SU-DHL-6 (cell line): ENCODE data around the gene FMN1.

ENCODE experiments used
- H2AFZ ChIP-seq: fragments of 200-600 bp; sonication (generic); 2 replicates; pipeline ENCODE4 v1.6.1; 2014; ENCODE audit warnings: low read depth, mild to moderate bottlenecking, moderate library complexity, mixed read lengths, antibody characterized with exemption, low read length; ENCODE audit not compliant: severe bottlenecking
- H3F3A ChIP-seq: fragments of 200-600 bp; shearing (Covaris generic); 2 replicates; pipeline ENCODE4 v1.6.0; 2016; ENCODE audit warnings: antibody characterized with exemption, mild to moderate bottlenecking; ENCODE audit not compliant: insufficient read depth
- H3K27ac ChIP-seq: fragments of 200-600 bp; sonication (generic); 2 replicates; pipeline ENCODE4 v1.5.1; 2016; ENCODE audit warnings: low read depth, mild to moderate bottlenecking, low read length, moderate library complexity, mixed read lengths
- H3K27me3 ChIP-seq: fragments of 200-600 bp; sonication (generic), shearing (Covaris generic); 2 replicates; pipeline ENCODE4 v1.6.0; 2014; ENCODE audit warnings: mild to moderate bottlenecking, low read length
- H3K36me3 ChIP-seq: fragments of 200-600 bp; sonication (generic); 2 replicates; pipeline ENCODE4 v1.6.1; 2014; ENCODE audit warnings: mild to moderate bottlenecking, low read length, mixed read lengths
- H3K4me2 ChIP-seq: fragments of 300-600, 200-600 bp; shearing (Covaris generic), sonication (generic); 2 replicates; pipeline ENCODE4 v1.6.0; 2014; ENCODE audit warnings: low read length, low read depth, mild to moderate bottlenecking; ENCODE audit not compliant: poor library complexity, severe bottlenecking
- H3K4me3 ChIP-seq: fragments of 200-600 bp; sonication (generic); 2 replicates; pipeline ENCODE4 v1.5.1; 2014; ENCODE audit warnings: antibody characterized with exemption, low read length, mild to moderate bottlenecking, mixed read lengths; ENCODE audit not compliant: insufficient read depth, poor library complexity, severe bottlenecking
- H3K79me2 ChIP-seq: fragments of 200-600 bp; sonication (generic); 2 replicates; pipeline ENCODE4 v1.6.1; 2014; ENCODE audit warnings: mild to moderate bottlenecking, low read length, moderate library complexity; ENCODE audit not compliant: insufficient read depth
- H3K9ac ChIP-seq: fragments of 200-600 bp; sonication (generic); 2 replicates; pipeline ENCODE4 v1.7.0; 2014; ENCODE audit warnings: mild to moderate bottlenecking, low read length
- H3K9me2 ChIP-seq: fragments of 200-600 bp; sonication (generic); replicated peaks from 2 replicates; pipeline ENCODE4 v1.6.1; 2014; ENCODE audit warnings: low read length; ENCODE audit not compliant: insufficient read depth
- H3K9me3 ChIP-seq: fragments of 200-600 bp; sonication (generic); 2 replicates; pipeline ENCODE4 v1.6.1; 2014; ENCODE audit warnings: low read length, mixed read lengths; ENCODE audit not compliant: insufficient read depth
- H4K20me1 ChIP-seq: fragments of 200-600 bp; sonication (generic); 2 replicates; pipeline ENCODE4 v1.6.1; 2014; ENCODE audit warnings: low read depth, mild to moderate bottlenecking, antibody characterized with exemption, low read length, moderate library complexity, mixed read lengths
- CTCF ChIP-seq: fragments of 200-600 bp; sonication (generic); IDR thresholded peaks from one replicate; pipeline ENCODE4 v1.5.1; 2017; ENCODE audit warnings: antibody characterized with exemption, mild to moderate bottlenecking, low read length, moderate library complexity; ENCODE audit not compliant: insufficient read depth, poor library complexity, severe bottlenecking
- EZH2phosphoT487 ChIP-seq: fragments of 200-600 bp; sonication (generic), shearing (Covaris generic); conservative IDR thresholded peaks from 2 replicates; pipeline ENCODE4 v1.6.1; 2018; ENCODE audit warnings: mild to moderate bottlenecking, antibody characterized with exemption, low read length, moderate library complexity, mixed read lengths

The FMN1 gene

GRCh38 chr15:32767236-32767635, 427.3 kb downstream of the FMN1 start:
- no peaks in the 10 kb centered on the region; the same call in 1 of the 2 replicates for H4K20me1 ChIP-seq
- H2AFZ ChIP-seq: no peak overlapping the region
- no peaks in the 10 kb centered on the region for H3K9me3 ChIP-seq
- no peak overlapping the region for H3K27ac ChIP-seq
- no peaks in the 10 kb centered on the region for H3K9me2 ChIP-seq
- no peak for TF ChIP-seq EZH2phosphoT487
- no peak for TF ChIP-seq CTCF
- no peak overlapping the region for H3K4me2 ChIP-seq
- H3K79me2 ChIP-seq: no peaks in the 10 kb centered on the region
- H3K9ac ChIP-seq: no peak overlapping the region
- no peaks in the 10 kb centered on the region for H3K27me3 ChIP-seq
- no peaks in the 10 kb centered on the region for H3K36me3 ChIP-seq
- no peaks in the 10 kb centered on the region for H3F3A ChIP-seq
- H3K4me3 ChIP-seq: no peak overlapping the region

GRCh38 chr15:32766101-32766500, 428.4 kb downstream of the FMN1 start:
- no peaks in the 10 kb centered on the region; the same call in 1 of the 2 replicates for H4K20me1 ChIP-seq
- H3K27ac ChIP-seq: no peak overlapping the region
- TF ChIP-seq EZH2phosphoT487 (no peak), CTCF (no peak)
- no peak overlapping the region for H2AFZ ChIP-seq
- H3K79me2 ChIP-seq: no peaks in the 10 kb centered on the region
- H3K4me3 ChIP-seq: no peak overlapping the region
- H3K9me2 ChIP-seq: no peaks in the 10 kb centered on the region
- no peaks in the 10 kb centered on the region for H3K9me3 ChIP-seq
- H3K36me3 ChIP-seq: no peaks in the 10 kb centered on the region
- H3K27me3 ChIP-seq: no peaks in the 10 kb centered on the region
- no peaks in the 10 kb centered on the region for H3F3A ChIP-seq
- no peak overlapping the region for H3K9ac ChIP-seq
- H3K4me2 ChIP-seq: no peak overlapping the region

GRCh38 chr15:32765236-32765635, 429.3 kb downstream of the FMN1 start:
- Histone ChIP-seq H4K20me1 (no peaks in the 10 kb centered on the region; the same call in 1 of the 2 replicates), H3K9me2 (no peaks in the 10 kb centered on the region), H3K27ac (no peak overlapping the region), H3K4me2 (no peak overlapping the region), H3K9ac (no peak overlapping the region), H3K27me3 (no peaks in the 10 kb centered on the region), H3K36me3 (no peaks in the 10 kb centered on the region), H2AFZ (no peak overlapping the region), H3F3A (no peaks in the 10 kb centered on the region), H3K4me3 (no peak overlapping the region), H3K79me2 (no peaks in the 10 kb centered on the region), H3K9me3 (no peaks in the 10 kb centered on the region)
- no peak for TF ChIP-seq CTCF
- TF ChIP-seq EZH2phosphoT487: no peak

- Histone ChIP-seq H3K4me2 (no peak overlapping the region), H3K4me3 (no peak overlapping the region), H2AFZ (no peak overlapping the region), H3K9ac (no peak overlapping the region), H3K27ac (no peak overlapping the region), H3F3A (no peaks in the 10 kb centered on the region), H3K36me3 (no peaks in the 10 kb centered on the region), H3K9me3 (no peaks in the 10 kb centered on the region), H3K27me3 (no peaks in the 10 kb centered on the region), H3K9me2 (no peaks in the 10 kb centered on the region), H3K79me2 (no peaks in the 10 kb centered on the region), H4K20me1 (no peaks in the 10 kb centered on the region; the same call in 1 of the 2 replicates)
- TF ChIP-seq EZH2phosphoT487 (no peak), CTCF (no peak)
Observed at GRCh38 chr15:32763295-32763694, 431.2 kb downstream of the FMN1 start.
